ENCODE data around the gene GLB1L.

GRCh38 chr2:219246559-219246958 lies 1.3 kb upstream of the GLB1L start:
- TF ChIP-seq EZH2 (optimal IDR thresholded peaks at IDR 0.05; ENCODE audit: low read depth, low read length) = no peak
- no peak for TF ChIP-seq CTCF (IDR thresholded peaks at IDR 0.05; ENCODE audit: low read length)
- no peak for TF ChIP-seq EZH2phosphoT487 (IDR thresholded peaks at IDR 0.05; ENCODE audit: low read length)

Data from MM.1S (cell line).